Raji (cell line): Measurements from ENCODE around the gene ZAP70.

Experiments used
- POLR2A ChIP-seq: IDR thresholded peaks from 2 replicates; pipeline ENCODE4 v1.6.1; 2011; ENCODE audit warnings: low read depth, low read length, control low read depth; ENCODE audit not compliant: insufficient read depth

The ZAP70 gene

GRCh38 chr2:97691166-97691565 is 22.2 kb upstream of the ZAP70 start:
- no peak for TF ChIP-seq POLR2A

GRCh38 chr2:97693476-97693875 is 19.9 kb upstream of the ZAP70 start:
- no peak for TF ChIP-seq POLR2A

DNA sequence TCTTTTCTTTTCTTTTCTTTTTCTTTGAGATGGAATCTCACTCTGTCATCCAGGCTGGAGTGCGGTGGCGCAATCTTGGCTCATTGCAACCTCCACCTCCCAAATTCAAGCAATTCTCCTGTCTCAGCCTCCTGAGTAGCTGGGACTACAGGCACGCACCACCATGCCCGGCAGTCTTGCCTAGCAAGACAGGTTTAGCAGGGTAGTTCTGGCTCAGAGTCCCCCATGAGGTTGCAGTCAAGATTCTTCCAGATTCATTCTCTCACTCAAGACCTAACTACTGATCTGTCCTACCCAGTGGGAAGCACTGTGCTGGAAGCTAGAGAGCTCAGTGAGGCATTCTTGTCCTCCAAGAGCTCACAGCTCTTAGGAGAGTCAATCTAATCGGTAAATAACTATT is 17.6 kb upstream of the ZAP70 start:
- TF ChIP-seq POLR2A = no peak

DNA sequence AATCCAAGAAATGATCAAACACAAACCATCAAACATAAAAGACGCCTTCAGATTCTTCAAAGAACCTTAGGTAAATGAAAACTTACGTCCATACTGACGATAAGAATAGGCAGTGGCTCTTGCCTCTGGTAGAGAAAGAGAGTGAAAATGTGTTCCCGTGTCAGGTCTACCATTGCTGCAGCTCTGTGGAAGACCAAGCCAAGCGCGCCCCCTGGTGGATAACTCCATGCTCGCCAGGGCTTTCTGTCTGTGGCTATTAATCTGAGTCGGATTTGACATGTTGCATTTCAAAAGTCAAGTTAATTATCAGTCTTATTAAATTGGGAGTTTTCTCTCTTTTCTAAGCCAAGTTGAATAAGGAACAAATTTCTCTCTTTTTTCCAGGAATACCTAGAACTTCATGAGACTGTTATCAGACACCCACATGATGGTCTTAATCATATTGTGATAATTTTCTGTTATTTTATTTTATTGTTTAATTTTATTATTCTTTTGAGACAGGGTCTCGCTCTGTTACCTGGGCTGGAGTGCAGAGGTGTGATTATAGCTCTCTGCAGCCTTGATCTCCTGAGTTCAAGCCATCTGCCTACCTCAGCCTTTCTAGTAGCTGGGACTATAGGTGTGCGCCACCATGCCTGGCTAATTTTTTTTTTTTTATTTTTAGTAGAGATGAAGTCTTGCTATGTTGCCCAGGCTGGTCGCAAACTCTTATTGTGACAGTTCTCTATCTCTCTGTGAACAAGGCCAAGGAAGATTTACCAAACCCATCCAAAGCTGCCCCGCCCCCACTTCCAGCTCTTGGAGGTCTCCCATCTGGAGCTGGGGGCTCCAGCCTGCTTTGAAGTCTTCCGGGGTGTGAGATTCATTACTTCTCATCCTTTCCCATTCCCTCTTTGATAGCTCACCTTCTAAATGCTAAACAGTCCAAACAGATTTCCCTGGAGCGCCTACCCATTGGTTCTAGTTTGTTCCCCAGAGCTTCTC is 15.8 kb upstream of the ZAP70 start:
- TF ChIP-seq POLR2A = no peak

DNA sequence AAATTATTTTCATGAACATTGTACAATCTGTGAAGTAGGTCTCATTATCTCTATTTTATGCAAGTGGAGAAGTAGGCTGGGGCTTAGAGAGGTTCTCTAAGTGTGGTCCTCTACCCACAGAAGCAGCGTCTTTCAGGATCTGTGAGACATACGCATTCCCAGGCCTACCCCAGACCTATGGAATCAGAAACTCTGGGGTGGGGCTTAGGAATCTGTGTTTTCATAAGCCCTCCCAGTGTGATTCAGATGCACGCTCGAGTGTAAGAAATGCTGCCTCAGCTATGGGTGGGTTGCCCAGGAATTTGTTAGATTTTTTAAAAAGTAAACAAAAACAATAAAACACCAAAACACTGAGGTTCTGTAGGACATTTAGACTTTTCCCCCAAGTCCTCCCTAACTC is 14.8 kb upstream of the ZAP70 start:
- no peak for TF ChIP-seq POLR2A

GRCh38 chr2:97699765-97700444 is 13.5 kb upstream of the ZAP70 start:
- TF ChIP-seq POLR2A = no peak

DNA sequence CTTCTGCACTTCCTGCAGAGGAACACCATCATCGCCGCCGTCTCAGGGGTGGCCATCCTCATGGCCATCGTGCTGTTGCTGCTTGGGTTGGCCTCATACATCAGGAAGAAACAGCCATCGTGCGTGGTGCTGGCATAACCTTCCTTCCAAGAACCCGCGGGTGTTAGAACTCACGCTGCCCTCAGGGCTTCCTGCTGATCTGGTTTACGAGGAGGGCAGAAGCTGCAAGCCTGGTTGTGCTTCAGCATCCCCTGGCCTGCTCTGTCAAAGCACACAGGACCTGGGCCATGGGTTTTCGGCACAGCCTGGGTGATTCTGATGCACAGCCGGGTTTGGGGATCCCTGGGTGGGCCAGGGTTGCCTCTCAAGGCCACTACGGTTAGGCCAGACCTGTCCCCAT is 12.2 kb upstream of the ZAP70 start:
- no peak for TF ChIP-seq POLR2A

DNA sequence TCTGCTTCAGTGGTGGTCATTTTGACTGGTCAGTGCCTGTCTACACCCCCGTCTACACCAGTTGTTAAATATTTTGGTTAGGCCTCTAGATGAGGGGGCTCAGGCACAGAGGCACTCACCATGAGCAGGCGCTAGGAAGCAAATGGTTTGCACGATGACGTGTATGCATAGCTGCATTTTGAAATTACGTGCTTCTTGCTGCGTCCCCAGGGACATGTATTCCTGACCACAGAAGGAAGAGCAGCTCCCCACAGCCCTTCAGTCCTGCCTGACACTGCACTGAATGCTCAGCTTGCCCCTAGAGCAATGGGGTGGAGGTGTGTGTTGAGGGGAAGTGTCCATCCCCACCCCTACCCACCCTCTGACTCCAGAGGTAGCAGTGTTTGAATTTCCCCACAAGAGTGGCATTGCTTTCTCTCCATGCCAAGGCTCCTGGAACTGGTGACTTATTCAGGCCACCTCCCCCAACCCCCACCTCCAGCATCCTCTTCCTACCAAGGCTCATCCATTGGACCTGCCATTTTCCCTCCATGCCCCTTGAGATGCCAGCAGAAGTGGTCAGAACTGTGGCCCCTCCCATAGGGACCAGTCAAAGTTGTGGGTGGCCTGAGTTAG is 11.4 kb upstream of the ZAP70 start:
- no peak for TF ChIP-seq POLR2A

GRCh38 chr2:97702731-97703470 is 10.5 kb upstream of the ZAP70 start:
- TF ChIP-seq POLR2A = no peak

DNA sequence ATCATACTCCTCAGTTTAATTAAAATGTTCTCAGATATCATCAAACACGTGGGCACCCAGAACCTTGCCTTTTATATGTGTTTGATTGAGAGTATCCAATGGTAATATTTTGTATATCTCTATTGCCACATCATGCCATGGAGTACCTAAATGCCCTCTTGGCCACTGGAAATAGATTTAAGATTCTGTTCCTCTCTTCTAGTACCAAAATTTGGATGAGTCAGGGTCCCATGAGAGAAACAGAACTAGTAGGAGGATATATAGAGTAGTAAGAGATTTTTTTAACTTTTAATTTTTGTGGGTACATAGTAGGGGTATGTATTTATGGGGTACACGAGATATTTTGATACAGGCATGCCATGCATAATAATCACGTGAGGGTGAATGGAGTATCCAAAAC is 9.6 kb upstream of the ZAP70 start:
- TF ChIP-seq POLR2A = no peak

GRCh38 chr2:97704989-97705388 is 8.4 kb upstream of the ZAP70 start:
- no peak for TF ChIP-seq POLR2A

DNA sequence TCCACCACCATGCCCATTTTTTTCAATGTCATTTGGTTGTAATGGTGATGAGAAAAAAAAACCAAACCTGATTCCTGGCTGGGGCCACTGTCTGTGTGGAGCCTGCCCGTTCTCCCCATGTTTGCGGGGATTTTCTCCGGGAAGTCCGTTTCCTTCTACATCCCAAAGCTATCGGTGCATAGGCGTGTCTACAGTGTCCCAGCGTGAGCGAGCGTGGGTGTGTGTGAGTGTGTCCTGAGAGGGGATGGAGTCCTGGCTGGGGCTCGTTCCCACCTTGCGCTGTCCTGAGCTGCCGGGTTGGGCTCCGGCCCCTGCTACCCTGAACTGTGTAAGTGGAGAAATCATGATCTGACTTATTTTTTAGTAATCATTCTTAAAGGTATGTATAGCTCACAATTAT is 7.3 kb upstream of the ZAP70 start:
- no peak for TF ChIP-seq POLR2A

DNA sequence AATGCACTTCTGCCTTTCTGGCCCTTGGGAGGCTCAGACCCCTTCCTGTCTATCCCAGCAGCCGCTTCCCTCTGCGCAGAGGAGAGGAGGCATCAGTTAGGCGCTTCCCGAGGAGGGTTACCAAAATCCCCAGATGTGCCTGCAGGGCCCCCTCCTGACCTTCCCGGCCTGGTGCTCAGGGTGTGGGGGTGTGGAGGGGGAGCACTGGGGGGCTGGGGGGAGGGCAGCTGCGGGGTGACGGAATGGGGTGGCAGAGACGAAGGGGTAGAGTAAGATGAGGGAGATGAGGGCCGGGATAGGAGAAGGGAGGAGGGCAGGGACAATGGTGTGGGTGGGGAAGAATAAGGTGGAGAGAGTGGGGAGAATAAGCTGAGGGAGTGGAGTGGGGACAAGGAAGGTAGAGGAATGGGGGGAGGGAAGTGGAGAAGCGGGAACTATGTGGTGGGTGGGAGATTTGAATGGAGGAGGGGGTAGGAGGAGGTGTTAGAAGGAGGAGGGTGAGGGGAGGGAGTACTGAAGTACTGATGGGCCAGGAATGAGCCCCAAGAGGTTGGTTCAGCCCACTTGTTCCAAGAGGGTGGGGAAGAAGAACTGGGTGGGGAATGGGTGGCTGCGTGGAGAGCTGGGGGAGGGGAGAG is 6.5 kb upstream of the ZAP70 start:
- TF ChIP-seq POLR2A = no peak

DNA sequence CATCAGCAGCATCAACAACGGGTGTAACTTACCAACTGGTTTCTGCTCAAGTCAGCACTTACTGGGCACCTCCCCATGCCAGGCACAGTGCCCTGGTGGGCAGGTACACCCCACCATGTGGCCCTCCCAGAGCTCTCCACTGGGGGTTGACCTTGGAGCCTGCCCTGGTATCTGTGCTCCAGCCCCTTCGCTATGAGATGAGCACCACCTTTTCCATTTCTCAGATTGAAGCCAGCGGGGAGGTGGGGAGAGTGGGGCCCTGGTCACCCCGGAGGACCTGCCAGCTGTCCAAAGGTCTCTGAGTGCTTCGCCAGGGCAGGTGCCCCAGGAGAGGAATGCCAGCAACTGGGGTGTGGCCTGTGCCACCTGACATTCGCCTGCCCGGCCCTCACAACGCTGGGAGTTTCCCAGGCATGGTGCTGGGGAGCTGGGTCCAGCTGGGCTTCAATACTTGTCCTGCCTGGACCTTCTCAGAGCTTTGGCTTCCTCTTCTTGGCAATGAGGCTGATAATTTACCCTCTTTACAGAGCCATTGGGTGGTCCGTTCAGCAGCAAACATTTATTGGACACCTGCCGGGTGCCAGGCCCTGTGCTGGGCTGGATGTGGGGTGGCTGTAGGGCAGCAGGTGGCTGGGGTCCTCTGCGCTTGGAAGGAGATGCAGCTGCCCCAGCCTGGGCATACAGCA is 5.9 kb upstream of the ZAP70 start:
- TF ChIP-seq POLR2A = no peak

DNA sequence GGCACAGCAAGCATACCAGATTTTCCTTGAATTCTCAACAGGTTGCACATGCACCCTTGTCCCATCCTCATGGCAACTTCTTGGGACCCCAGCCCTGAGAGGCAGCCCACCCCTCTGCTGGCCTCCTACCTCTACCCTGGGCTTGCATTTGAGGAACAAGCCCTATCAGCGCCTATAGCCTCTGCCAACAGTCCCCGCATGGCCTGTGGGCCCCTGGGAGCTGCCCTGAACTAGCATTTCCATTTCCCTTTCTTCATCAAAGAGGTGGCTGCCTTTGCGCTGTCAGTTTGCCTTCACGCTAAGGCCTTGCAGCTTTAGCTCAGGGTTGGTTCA is 5.4 kb upstream of the ZAP70 start:
- no peak for TF ChIP-seq POLR2A

DNA sequence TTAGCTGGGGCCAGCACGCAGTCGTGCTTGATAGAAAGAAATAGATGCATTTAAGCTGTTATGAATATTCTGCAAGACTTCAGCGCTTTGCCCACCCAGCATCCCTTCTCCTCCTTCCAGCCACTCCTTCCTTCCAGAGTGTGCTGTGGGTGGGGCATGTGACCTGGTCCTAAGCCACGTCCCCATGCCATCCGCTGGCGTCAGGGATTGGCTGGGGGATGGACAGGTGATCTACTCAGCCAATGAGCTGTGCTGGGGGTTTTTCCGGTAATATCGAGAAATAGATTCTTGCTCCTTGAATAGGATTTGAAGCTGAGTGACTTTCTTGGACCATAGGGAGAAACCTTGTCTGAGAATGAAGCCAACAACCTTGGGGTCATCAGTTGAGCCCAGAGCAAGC is 4.8 kb upstream of the ZAP70 start:
- TF ChIP-seq POLR2A = no peak
